GM18505 (cell line): Measurements from ENCODE around the gene NAV1.

Experiments
- ATAC-seq: cut with Tn5 transposase; IDR thresholded peaks from one replicate; pipeline ENCODE4 v1.9.1; 2021; ENCODE audit not compliant: unreplicated experiment
- POLR2A ChIP-seq: IDR thresholded peaks from 4 replicates; pipeline ENCODE4 v1.6.1; 2011; ENCODE audit warnings: borderline replicate concordance; ENCODE audit not compliant: insufficient read depth, insufficient read length; ENCODE audit errors: extremely low read depth

Gene NAV1

DNA sequence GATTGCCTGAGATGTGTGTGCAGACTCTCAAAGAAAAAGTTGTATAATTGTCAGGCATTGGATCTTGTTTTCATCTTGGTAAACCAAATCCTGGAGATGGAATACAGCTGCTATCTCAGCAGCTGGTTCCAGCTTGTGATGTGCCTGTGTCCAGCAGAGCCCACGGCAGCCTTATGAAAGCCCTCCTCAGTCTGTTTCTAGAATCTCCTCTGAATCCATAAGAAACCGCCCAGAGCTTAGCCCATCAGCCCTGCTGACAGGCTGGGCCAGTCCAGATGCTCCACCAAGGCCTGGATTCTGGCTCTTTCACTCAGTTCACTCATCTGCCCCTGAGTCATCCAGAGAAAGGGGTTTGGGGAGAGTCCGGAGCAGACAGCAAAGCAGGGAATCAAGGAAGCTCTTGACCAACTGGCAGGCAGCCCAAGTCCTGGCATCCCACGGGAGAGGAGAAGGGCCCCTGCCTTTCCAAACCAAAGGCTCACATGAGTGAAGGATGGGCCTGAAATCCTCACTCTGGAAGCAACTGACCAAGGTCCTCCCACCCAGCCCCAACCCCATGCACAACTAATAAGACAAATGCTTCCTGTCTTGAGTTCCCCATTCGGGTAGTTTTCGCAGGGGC lies 45.7 kb downstream of the NAV1 start:
- no peak for TF ChIP-seq POLR2A
- ATAC-seq, result no peak

DNA sequence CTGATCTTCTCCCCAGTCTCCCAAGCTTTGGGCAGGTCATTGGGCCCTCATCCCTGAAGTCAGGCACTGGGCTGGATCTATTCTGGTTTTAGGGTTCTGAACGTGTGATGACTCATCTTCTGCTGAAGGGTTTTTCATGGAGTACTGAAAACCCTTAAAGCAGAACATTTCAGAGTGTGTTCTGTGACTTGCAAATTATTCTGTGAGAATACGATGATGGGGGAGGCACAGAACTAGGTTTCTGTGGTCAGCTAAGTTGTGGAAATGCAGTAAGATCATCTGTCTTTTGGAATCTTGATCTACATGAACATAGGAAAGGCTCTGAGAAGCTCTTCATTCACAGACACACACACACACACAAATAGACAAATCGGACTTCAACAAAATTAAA lies 46.2 kb downstream of the NAV1 start:
- ATAC-seq, result no peak
- no peak for TF ChIP-seq POLR2A

DNA sequence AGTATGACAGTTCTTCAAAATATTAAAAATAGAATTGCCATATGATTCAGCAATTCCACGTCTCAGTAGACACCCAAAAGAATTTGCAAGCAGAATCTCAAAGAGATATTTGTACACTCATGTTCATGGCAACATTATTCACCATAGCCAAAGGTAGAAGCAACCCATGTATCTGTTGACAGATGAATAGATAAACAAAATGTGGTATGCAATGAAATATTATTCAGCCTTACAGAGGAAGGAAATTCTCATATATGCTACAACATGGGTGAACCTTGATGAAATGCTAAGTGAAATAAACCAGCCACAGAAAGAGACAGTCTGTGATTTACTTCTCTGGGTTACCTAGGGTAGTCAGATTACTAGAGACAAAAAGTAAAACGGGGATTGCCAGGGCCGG lies 47.0 kb downstream of the NAV1 start:
- ATAC-seq, result no peak
- TF ChIP-seq POLR2A, result no peak

DNA sequence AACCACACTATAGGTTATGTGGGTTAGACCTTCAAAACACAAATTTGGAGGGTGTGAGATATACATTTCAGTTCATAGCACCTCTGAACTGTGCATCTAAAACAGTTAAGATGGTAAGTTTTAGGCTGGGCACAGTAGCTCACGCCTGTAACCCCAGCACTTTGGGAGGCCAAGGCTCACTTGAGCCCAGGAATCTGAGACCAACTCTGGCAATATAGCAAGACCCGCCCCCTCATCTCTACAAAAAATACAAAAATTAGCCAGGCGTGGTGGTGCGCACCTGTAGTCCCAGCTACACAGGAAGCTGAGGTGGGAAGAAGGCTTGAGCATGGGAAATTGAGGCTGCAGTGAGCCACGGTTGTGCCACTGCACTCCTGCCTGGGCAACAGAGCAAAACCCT lies 47.9 kb downstream of the NAV1 start:
- ATAC-seq, result no peak
- TF ChIP-seq POLR2A, result no peak

DNA sequence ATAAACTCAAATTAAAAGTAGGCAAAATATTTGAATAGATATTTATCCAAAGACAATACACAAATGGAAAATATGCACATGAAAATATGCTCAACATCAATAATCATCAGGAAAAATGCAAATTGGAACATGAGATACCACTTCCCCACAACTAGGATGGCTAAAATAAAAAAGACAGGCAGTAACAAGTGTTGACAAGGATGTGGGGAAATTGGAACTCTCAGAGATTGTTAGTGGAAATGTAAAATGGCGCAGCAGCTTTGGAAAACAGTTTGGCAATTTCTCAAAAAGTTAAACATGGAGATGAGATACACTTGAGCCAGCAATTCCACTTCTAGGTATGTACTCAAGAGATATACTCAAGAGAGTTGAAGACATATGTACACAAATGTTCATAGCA lies 48.8 kb downstream of the NAV1 start:
- TF ChIP-seq POLR2A, result no peak
- no peak for ATAC-seq
